ENCODE measurements around the gene SH3BP4.

Gene SH3BP4

DNA sequence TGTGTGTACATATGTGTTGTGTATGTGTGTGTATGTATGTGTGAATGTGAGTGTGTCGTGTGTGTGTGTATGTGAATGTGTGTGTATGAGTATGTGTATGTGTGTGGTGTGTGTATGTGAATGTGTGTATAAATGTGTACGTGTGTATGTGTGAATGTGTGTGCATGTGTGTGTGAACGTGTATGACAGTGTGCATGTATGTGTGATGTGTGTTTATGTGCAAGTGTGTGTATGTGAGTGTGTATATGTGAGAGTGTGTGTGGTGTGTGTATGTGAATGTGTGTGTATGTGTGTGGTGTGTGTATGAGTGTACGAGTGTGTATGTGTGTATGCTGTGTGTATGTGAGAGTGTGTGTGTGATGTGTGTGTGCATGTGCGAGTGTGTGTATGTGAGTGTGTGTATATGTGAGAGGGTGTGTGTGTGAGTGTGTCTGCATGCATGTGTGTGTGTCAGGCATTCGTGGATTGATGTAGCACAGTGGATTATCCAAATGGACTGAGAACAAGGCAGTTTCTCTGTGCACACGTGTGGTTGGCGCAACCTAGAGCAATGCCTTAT lies 127.2 kb downstream of the SH3BP4 start:
- H3K9me3 ChIP-seq (ENCODE audit: control insufficient read depth, insufficient read depth, low read length) = no peaks in the 10 kb centered on the region
- H3K36me3 ChIP-seq (ENCODE audit: control insufficient read depth, low read length) = no peaks in the 10 kb centered on the region
- H3K9me2 ChIP-seq (replicated peaks; ENCODE audit: control insufficient read depth, low read length) = no peaks in the 10 kb centered on the region
- no peaks in the 10 kb centered on the region for H3K27me3 ChIP-seq (ENCODE audit: control insufficient read depth, low read length)
- no peak overlapping the region for H3K27ac ChIP-seq (ENCODE audit: low read depth, low read length)
- no peaks in the 10 kb centered on the region for H4K20me1 ChIP-seq (ENCODE audit: control insufficient read depth, insufficient read depth, low read depth, low read length)
- H3F3A ChIP-seq (ENCODE audit: control insufficient read depth, insufficient read depth) = no peaks in the 10 kb centered on the region
- H3K4me2 ChIP-seq (ENCODE audit: low read length) = no peak overlapping the region
- no peak for TF ChIP-seq EZH2phosphoT487 (IDR thresholded peaks at IDR 0.05; ENCODE audit: borderline replicate concordance, low read length)
- TF ChIP-seq, protein P1, sequence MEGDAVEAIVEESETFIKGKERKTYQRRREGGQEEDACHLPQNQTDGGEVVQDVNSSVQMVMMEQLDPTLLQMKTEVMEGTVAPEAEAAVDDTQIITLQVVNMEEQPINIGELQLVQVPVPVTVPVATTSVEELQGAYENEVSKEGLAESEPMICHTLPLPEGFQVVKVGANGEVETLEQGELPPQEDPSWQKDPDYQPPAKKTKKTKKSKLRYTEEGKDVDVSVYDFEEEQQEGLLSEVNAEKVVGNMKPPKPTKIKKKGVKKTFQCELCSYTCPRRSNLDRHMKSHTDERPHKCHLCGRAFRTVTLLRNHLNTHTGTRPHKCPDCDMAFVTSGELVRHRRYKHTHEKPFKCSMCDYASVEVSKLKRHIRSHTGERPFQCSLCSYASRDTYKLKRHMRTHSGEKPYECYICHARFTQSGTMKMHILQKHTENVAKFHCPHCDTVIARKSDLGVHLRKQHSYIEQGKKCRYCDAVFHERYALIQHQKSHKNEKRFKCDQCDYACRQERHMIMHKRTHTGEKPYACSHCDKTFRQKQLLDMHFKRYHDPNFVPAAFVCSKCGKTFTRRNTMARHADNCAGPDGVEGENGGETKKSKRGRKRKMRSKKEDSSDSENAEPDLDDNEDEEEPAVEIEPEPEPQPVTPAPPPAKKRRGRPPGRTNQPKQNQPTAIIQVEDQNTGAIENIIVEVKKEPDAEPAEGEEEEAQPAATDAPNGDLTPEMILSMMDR (IDR thresholded peaks at IDR 0.05; ENCODE audit: low read depth, low read length, poor library complexity, severe bottlenecking) = no peak
- no peaks in the 10 kb centered on the region for H3K4me1 ChIP-seq (ENCODE audit: control insufficient read depth, low read length)
- no peaks in the 10 kb centered on the region for H3K79me2 ChIP-seq (ENCODE audit: control insufficient read depth, low read length)
- no peak overlapping the region for H3K4me3 ChIP-seq (ENCODE audit: low read length)

DNA sequence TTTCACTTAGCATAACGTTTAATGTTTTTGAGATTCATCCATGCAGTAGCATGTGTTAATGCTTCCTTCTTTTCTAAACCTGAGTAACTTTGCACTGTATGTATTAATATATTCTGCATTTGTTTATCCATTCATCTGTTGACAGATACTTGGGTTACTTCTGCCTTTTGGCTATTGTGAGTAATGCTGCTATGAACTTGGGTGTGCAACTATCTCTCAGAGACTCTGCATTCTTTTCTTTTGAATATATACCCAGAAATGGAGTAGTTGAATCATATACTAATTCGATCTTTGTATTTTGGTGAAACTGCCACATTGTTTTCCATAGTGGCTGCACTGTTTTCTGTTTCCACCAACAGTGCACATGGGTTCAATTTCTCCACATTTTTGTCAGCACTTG lies 128.3 kb downstream of the SH3BP4 start:
- no peaks in the 10 kb centered on the region for H3K36me3 ChIP-seq (ENCODE audit: control insufficient read depth, low read length)
- no peaks in the 10 kb centered on the region for H3F3A ChIP-seq (ENCODE audit: control insufficient read depth, insufficient read depth)
- TF ChIP-seq EZH2phosphoT487 (IDR thresholded peaks at IDR 0.05; ENCODE audit: borderline replicate concordance, low read length) = no peak
- TF ChIP-seq, protein P1 (IDR thresholded peaks at IDR 0.05; ENCODE audit: low read depth, low read length, poor library complexity, severe bottlenecking) = no peak
- no peaks in the 10 kb centered on the region for H4K20me1 ChIP-seq (ENCODE audit: control insufficient read depth, insufficient read depth, low read depth, low read length)
- H3K4me3 ChIP-seq (ENCODE audit: low read length) = no peak overlapping the region
- H3K9me2 ChIP-seq (replicated peaks; ENCODE audit: control insufficient read depth, low read length) = no peaks in the 10 kb centered on the region
- H3K27ac ChIP-seq (ENCODE audit: low read depth, low read length) = no peak overlapping the region
- no peak overlapping the region for H3K4me2 ChIP-seq (ENCODE audit: low read length)
- no peaks in the 10 kb centered on the region for H3K9me3 ChIP-seq (ENCODE audit: control insufficient read depth, insufficient read depth, low read length)
- no peaks in the 10 kb centered on the region for H3K4me1 ChIP-seq (ENCODE audit: control insufficient read depth, low read length)
- H3K79me2 ChIP-seq (ENCODE audit: control insufficient read depth, low read length) = no peaks in the 10 kb centered on the region
- no peaks in the 10 kb centered on the region for H3K27me3 ChIP-seq (ENCODE audit: control insufficient read depth, low read length)

DNA sequence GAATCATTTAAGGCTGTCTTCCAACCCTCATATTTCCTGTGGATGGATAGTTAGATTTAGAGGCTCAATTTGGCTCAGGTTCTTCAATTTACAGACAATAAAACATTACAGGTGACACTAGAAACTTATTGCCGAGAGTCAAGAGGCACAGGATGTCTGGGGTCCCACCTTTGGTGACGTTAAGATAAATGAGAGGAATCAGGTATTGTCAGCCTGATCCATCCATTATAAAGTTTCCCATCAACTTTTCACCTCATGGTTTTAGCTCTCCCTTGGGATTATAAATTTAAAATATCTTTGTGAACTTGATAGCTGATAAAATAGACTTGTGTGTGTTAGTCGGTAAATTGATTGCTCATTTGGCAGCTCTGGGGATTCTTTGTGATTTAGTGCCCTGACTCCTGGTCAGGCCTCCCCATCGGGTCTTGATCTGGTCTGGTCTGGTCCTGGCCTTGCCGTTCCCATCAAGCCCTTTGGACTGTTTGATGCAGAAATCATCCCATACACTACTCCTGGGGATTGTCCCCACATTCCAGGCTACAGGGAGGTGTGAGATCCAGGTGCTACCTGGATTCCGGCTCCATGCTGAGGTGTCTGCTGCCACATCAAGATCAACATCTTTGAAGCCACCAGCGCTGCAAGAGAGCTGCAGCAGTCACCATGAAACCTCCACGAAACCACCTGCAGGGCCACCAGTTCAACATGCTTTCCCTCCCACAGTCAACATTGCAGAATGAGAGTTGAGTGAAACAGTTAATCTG lies 130.9 kb downstream of the SH3BP4 start:
- Histone ChIP-seq H3K27me3 (ENCODE audit: control insufficient read depth, low read length) (no peaks in the 10 kb centered on the region), H3K36me3 (ENCODE audit: control insufficient read depth, low read length) (no peaks in the 10 kb centered on the region), H3K79me2 (ENCODE audit: control insufficient read depth, low read length) (no peaks in the 10 kb centered on the region), H3K4me1 (ENCODE audit: control insufficient read depth, low read length) (no peaks in the 10 kb centered on the region), H3K4me2 (ENCODE audit: low read length) (no peak overlapping the region), H3K9me2 (replicated peaks; ENCODE audit: control insufficient read depth, low read length) (no peaks in the 10 kb centered on the region), H3K9me3 (ENCODE audit: control insufficient read depth, insufficient read depth, low read length) (no peaks in the 10 kb centered on the region), H3F3A (ENCODE audit: control insufficient read depth, insufficient read depth) (no peaks in the 10 kb centered on the region), H4K20me1 (ENCODE audit: control insufficient read depth, insufficient read depth, low read depth, low read length) (no peaks in the 10 kb centered on the region), H3K4me3 (ENCODE audit: low read length) (no peak overlapping the region), H3K27ac (ENCODE audit: low read depth, low read length) (no peak overlapping the region)
- TF ChIP-seq, protein P1 (IDR thresholded peaks at IDR 0.05; ENCODE audit: low read depth, low read length, poor library complexity, severe bottlenecking) = no peak
- TF ChIP-seq EZH2phosphoT487 (IDR thresholded peaks at IDR 0.05; ENCODE audit: borderline replicate concordance, low read length) = no peak
